Measurements from ENCODE around the gene TMEM175.
"Not testable (repeated sequence)": the region's sequence is repeated elsewhere in the genome, so short reads cannot be mapped to it uniquely, and the experiment has no call there.

The TMEM175 gene

GRCh38 chr4:925771-926500 lies 6.3 kb upstream of the TMEM175 start:
- peaks cover 23% of the 10 kb centered on the region for H3K4me1 ChIP-seq (ENCODE audit: control insufficient read depth, insufficient read depth, low read length, poor library complexity, severe bottlenecking)
- H3K4me3 ChIP-seq (ENCODE audit: insufficient read depth, low read depth, low read length, poor library complexity, severe bottlenecking), result no peak overlapping the region
- no peak overlapping the region for H3K27ac ChIP-seq (ENCODE audit: insufficient read depth, low read length, poor library complexity, severe bottlenecking)
- no peaks in the 10 kb centered on the region for H3K9me3 ChIP-seq (ENCODE audit: control insufficient read depth, low read length)
- no peaks in the 10 kb centered on the region for H3K36me3 ChIP-seq (ENCODE audit: control insufficient read depth, insufficient read depth, low read length)
- no peaks in the 10 kb centered on the region for H3K27me3 ChIP-seq (replicated peaks; ENCODE audit: control insufficient read depth, insufficient read depth, low read length, poor library complexity, severe bottlenecking)
- DNase-seq, result no peak

DNA sequence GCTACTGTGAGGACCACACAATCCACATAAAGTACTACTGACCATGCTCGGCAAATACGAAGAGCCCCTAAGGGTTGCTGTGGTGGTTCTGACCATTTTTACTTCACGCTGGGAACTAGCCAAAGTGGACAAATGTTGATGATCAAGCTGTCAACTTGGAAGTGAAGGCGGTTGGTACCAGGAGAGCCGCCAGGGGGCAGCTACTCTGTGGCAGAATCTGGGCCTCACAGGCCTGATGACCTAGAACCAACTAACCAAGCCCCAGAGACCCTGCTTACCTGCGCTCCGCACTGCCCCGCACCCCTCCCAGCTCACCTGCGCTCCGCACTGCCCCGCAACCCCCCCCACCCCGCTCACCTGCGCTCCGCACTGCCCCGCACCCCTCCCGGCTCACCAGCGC lies 5.7 kb upstream of the TMEM175 start:
- DNase-seq, result no peak
- peaks cover 27% of the 10 kb centered on the region for H3K4me1 ChIP-seq (ENCODE audit: control insufficient read depth, insufficient read depth, low read length, poor library complexity, severe bottlenecking)
- H3K9me3 ChIP-seq (ENCODE audit: control insufficient read depth, low read length), result no peaks in the 10 kb centered on the region
- no peak overlapping the region for H3K27ac ChIP-seq (ENCODE audit: insufficient read depth, low read length, poor library complexity, severe bottlenecking)
- no peaks in the 10 kb centered on the region for H3K27me3 ChIP-seq (replicated peaks; ENCODE audit: control insufficient read depth, insufficient read depth, low read length, poor library complexity, severe bottlenecking)
- H3K36me3 ChIP-seq (ENCODE audit: control insufficient read depth, insufficient read depth, low read length), result no peaks in the 10 kb centered on the region
- H3K4me3 ChIP-seq (ENCODE audit: insufficient read depth, low read depth, low read length, poor library complexity, severe bottlenecking), result no peak overlapping the region

DNA sequence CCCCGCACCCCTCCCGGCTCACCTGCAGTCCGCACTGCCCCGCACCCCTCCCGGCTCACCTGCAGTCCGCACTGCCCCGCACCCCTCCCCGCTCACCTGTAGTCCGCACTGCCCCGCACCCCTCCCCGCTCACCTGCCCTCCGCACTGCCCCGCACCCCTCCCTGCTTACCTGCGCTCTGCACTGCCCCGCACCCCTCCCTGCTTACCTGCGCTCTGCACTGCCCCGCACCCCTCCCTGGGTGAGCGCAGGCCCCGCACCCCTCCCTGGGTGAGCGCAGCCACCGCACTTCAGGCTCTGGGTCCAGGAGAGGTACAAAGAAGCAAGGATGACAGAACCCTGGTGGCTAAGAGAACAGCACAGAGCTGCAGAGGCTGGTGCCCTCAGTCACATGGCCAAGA lies 4.7 kb upstream of the TMEM175 start:
- H3K4me3 ChIP-seq (ENCODE audit: insufficient read depth, low read depth, low read length, poor library complexity, severe bottlenecking); H3K27me3 ChIP-seq (replicated peaks; ENCODE audit: control insufficient read depth, insufficient read depth, low read length, poor library complexity, severe bottlenecking); DNase-seq; H3K36me3 ChIP-seq (ENCODE audit: control insufficient read depth, insufficient read depth, low read length); H3K27ac ChIP-seq (ENCODE audit: insufficient read depth, low read length, poor library complexity, severe bottlenecking); H3K9me3 ChIP-seq (ENCODE audit: control insufficient read depth, low read length): not testable (repeated sequence)
- peaks cover 27% of the 10 kb centered on the region for H3K4me1 ChIP-seq (ENCODE audit: control insufficient read depth, insufficient read depth, low read length, poor library complexity, severe bottlenecking)

DNA sequence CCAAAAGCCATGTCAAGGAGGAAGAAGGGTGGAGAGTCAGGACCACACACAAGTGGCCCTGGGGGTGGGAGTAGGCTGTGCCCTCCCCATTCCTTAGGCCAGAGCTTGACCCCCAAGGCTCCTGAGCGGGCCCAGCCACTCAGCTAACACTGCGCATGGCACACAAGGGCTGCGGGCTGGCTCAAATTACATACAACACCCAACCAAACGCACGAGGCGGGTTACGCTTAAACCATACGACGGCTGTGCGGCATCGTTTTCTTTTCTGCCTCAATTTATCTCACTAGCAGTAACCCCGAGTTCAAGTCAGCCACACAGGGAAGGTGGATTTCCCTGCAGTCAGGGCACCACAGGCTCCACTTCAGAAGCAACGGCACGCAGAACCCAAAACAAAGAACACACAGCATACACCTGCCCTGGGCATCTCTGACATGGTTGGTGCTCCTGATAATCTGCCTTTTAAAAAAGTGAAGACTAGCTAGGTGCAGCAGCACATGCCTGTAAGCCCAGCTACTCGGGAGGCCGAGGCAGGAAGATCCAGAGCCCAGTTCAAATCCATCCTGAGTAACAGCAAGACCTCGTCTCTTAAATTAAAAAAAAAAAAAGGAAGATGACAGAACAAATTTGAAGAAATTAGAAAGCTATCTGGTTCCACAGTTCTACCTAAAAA lies 3.0 kb upstream of the TMEM175 start:
- no peak overlapping the region for H3K27ac ChIP-seq (ENCODE audit: insufficient read depth, low read length, poor library complexity, severe bottlenecking)
- DNase-seq, result no peak
- peaks cover 27% of the 10 kb centered on the region for H3K4me1 ChIP-seq (ENCODE audit: control insufficient read depth, insufficient read depth, low read length, poor library complexity, severe bottlenecking)
- no peaks in the 10 kb centered on the region for H3K27me3 ChIP-seq (replicated peaks; ENCODE audit: control insufficient read depth, insufficient read depth, low read length, poor library complexity, severe bottlenecking)
- no peak overlapping the region for H3K4me3 ChIP-seq (ENCODE audit: insufficient read depth, low read depth, low read length, poor library complexity, severe bottlenecking)
- H3K36me3 ChIP-seq (ENCODE audit: control insufficient read depth, insufficient read depth, low read length), result no peaks in the 10 kb centered on the region
- no peaks in the 10 kb centered on the region for H3K9me3 ChIP-seq (ENCODE audit: control insufficient read depth, low read length)

- H3K36me3 ChIP-seq (ENCODE audit: control insufficient read depth, insufficient read depth, low read length), result no peaks in the 10 kb centered on the region
- no peak for DNase-seq
- peak overlapping the region; percentile 92 for H3K27ac ChIP-seq (ENCODE audit: insufficient read depth, low read length, poor library complexity, severe bottlenecking)
- H3K4me3 ChIP-seq (ENCODE audit: insufficient read depth, low read depth, low read length, poor library complexity, severe bottlenecking), result peak overlapping the region; percentile 99
- H3K9me3 ChIP-seq (ENCODE audit: control insufficient read depth, low read length), result no peaks in the 10 kb centered on the region
- no peaks in the 10 kb centered on the region for H3K27me3 ChIP-seq (replicated peaks; ENCODE audit: control insufficient read depth, insufficient read depth, low read length, poor library complexity, severe bottlenecking)
- H3K4me1 ChIP-seq (ENCODE audit: control insufficient read depth, insufficient read depth, low read length, poor library complexity, severe bottlenecking), result peaks cover 27% of the 10 kb centered on the region
These were observed 2.2 kb upstream of the TMEM175 start for GRCh38 chr4:930028-930551.

DNA sequence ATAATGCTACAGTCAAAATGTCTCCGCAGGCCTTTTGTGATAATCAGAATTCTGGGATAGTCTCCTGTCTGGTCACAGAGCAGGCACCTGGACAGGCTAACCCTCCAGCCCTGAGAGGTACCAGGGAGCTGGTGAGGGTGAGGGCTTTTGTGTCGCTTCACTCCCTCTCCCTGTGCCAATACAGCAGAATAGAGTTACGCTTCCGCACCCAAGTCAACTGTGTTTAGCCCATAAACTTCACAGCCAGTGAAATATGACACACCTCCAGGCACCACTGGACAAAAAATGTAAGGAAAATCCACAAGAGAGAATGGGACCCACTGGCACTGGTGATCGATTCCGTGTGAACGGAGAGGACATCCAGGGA lies 1.4 kb upstream of the TMEM175 start:
- Histone ChIP-seq H3K36me3 (ENCODE audit: control insufficient read depth, insufficient read depth, low read length) (no peaks in the 10 kb centered on the region), H3K27me3 (replicated peaks; ENCODE audit: control insufficient read depth, insufficient read depth, low read length, poor library complexity, severe bottlenecking) (no peaks in the 10 kb centered on the region), H3K4me1 (ENCODE audit: control insufficient read depth, insufficient read depth, low read length, poor library complexity, severe bottlenecking) (peaks cover 26% of the 10 kb centered on the region), H3K27ac (ENCODE audit: insufficient read depth, low read length, poor library complexity, severe bottlenecking) (peak overlapping the region; percentile 92), H3K9me3 (ENCODE audit: control insufficient read depth, low read length) (no peaks in the 10 kb centered on the region), H3K4me3 (ENCODE audit: insufficient read depth, low read depth, low read length, poor library complexity, severe bottlenecking) (peak overlapping the region; percentile 99)
- DNase-seq, result no peak

- Histone ChIP-seq H3K4me3 (ENCODE audit: insufficient read depth, low read depth, low read length, poor library complexity, severe bottlenecking) (peak overlapping the region; percentile 99), H3K27me3 (replicated peaks; ENCODE audit: control insufficient read depth, insufficient read depth, low read length, poor library complexity, severe bottlenecking) (no peaks in the 10 kb centered on the region), H3K36me3 (ENCODE audit: control insufficient read depth, insufficient read depth, low read length) (no peaks in the 10 kb centered on the region), H3K9me3 (ENCODE audit: control insufficient read depth, low read length) (no peaks in the 10 kb centered on the region), H3K27ac (ENCODE audit: insufficient read depth, low read length, poor library complexity, severe bottlenecking) (peak overlapping the region; percentile 92), H3K4me1 (ENCODE audit: control insufficient read depth, insufficient read depth, low read length, poor library complexity, severe bottlenecking) (peaks cover 22% of the 10 kb centered on the region)
- peak in 1 of 3 donors; percentile 18 for DNase-seq
These were observed 883 bp upstream of the TMEM175 start for GRCh38 chr4:931194-931959.

DNA sequence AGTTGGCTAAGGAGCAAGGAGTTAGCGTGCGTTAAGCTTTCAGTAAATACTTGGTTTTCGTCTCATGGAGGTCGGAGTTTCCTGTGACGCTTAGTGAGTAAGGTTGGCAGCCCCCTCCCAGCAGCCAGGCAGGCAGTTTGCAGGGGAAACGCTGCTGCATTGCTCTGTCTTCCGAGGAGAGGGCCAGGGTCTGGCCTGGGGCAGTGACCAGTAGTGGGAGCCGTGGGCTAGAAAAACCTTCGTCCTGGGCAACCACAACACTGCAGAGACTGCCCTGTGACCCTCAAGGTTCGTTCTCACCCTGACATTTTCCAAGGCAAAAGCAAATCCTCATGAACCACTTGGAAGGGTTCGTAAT lies 432 bp downstream of the TMEM175 start:
- Histone ChIP-seq H3K4me3 (ENCODE audit: insufficient read depth, low read depth, low read length, poor library complexity, severe bottlenecking) (peak overlapping the region; percentile 99), H3K4me1 (ENCODE audit: control insufficient read depth, insufficient read depth, low read length, poor library complexity, severe bottlenecking) (peaks cover 22% of the 10 kb centered on the region), H3K27ac (ENCODE audit: insufficient read depth, low read length, poor library complexity, severe bottlenecking) (peak overlapping the region; percentile 92), H3K27me3 (replicated peaks; ENCODE audit: control insufficient read depth, insufficient read depth, low read length, poor library complexity, severe bottlenecking) (no peaks in the 10 kb centered on the region), H3K36me3 (ENCODE audit: control insufficient read depth, insufficient read depth, low read length) (no peaks in the 10 kb centered on the region), H3K9me3 (ENCODE audit: control insufficient read depth, low read length) (no peaks in the 10 kb centered on the region)
- DNase-seq, result no peak

- not testable (repeated sequence) for H3K4me3 ChIP-seq (ENCODE audit: insufficient read depth, low read depth, low read length, poor library complexity, severe bottlenecking); H3K27ac ChIP-seq (ENCODE audit: insufficient read depth, low read length, poor library complexity, severe bottlenecking); DNase-seq; H3K9me3 ChIP-seq (ENCODE audit: control insufficient read depth, low read length); H3K27me3 ChIP-seq (replicated peaks; ENCODE audit: control insufficient read depth, insufficient read depth, low read length, poor library complexity, severe bottlenecking); H3K36me3 ChIP-seq (ENCODE audit: control insufficient read depth, insufficient read depth, low read length); H3K4me1 ChIP-seq (ENCODE audit: control insufficient read depth, insufficient read depth, low read length, poor library complexity, severe bottlenecking)
These were observed 7.2 kb downstream of the TMEM175 start for GRCh38 chr4:939508-939907.
